Measurements from ENCODE around the gene IGF1R. TPM values are rescaled to one million over a fixed set of nuclear protein-coding genes. Genes with fewer than 3 reads are reported as not detected.

The IGF1R gene
- total RNA-seq, 4 donors from 2014 or later, result 51.5 to 146 (median 89.6) TPM

GRCh38 chr15:98684436-98684835 lies 36.1 kb downstream of the IGF1R start:
- peak overlapping the region in 2 of 3 donors; percentile 68 to 85 for H3K27ac ChIP-seq
- DNase-seq, result no peak
- H3K4me3 ChIP-seq (replicated peaks in 1 of 3), result no peak overlapping the region
- H3K36me3 ChIP-seq, result no peaks in the 10 kb centered on the region
- WGBS, 2 donors, result 68 to 69% methylated on average over 4 of the region's 4 CpGs
- no peaks in the 10 kb centered on the region for H3K9me3 ChIP-seq
- intact Hi-C loops (cut with DNase I), result no loop called here
- H3K27me3 ChIP-seq, result no peaks in the 10 kb centered on the region
- peaks cover 55 to 74% of the 10 kb centered on the region in 2 donors for H3K4me1 ChIP-seq
- TF ChIP-seq POLR2A (IDR thresholded peaks at IDR 0.05), result no peak
- no peak for TF ChIP-seq CTCF (IDR thresholded peaks at IDR 0.05)

- WGBS, 2 donors, result 88% methylated on average over 5 of the region's 5 CpGs
- H3K27ac ChIP-seq, result no peak overlapping the region
- intact Hi-C loops (cut with DNase I), result no loop called here
- no peak for DNase-seq
- peaks cover 53 to 81% of the 10 kb centered on the region in 2 donors for H3K4me1 ChIP-seq
- H3K9me3 ChIP-seq, result no peaks in the 10 kb centered on the region
- no peak overlapping the region for H3K4me3 ChIP-seq (replicated peaks in 1 of 3)
- no peaks in the 10 kb centered on the region for H3K36me3 ChIP-seq
- no peaks in the 10 kb centered on the region for H3K27me3 ChIP-seq
- TF ChIP-seq CTCF (IDR thresholded peaks at IDR 0.05) (no peak), POLR2A (IDR thresholded peaks at IDR 0.05) (no peak)
These were observed 36.7 kb downstream of the IGF1R start for GRCh38 chr15:98684995-98685525.

- no peak for DNase-seq
- intact Hi-C loops (cut with DNase I), result no loop called here
- Histone ChIP-seq H3K9me3 (no peaks in the 10 kb centered on the region), H3K4me3 (replicated peaks in 1 of 3) (no peak overlapping the region), H3K27me3 (no peaks in the 10 kb centered on the region), H3K36me3 (no peaks in the 10 kb centered on the region), H3K4me1 (peaks cover 64 to 91% of the 10 kb centered on the region in 2 donors), H3K27ac (no peak overlapping the region)
- 89 to 92% methylated on average over 5 of the region's 5 CpGs for WGBS, 2 donors
- TF ChIP-seq POLR2A (IDR thresholded peaks at IDR 0.05), result no peak
- TF ChIP-seq CTCF (IDR thresholded peaks at IDR 0.05), result no peak
These were observed 38.6 kb downstream of the IGF1R start for GRCh38 chr15:98686983-98687382.

- 83 to 93% methylated on average over 5 of the region's 5 CpGs for WGBS, 2 donors
- intact Hi-C loops (cut with DNase I), result no loop called here
These were observed 41.1 kb downstream of the IGF1R start for GRCh38 chr15:98689431-98689861.

More at GRCh38 chr15:98689431-98689861, 41.1 kb downstream of the IGF1R start:
- no peak for DNase-seq
- TF ChIP-seq CTCF (IDR thresholded peaks at IDR 0.05) (no peak), POLR2A (IDR thresholded peaks at IDR 0.05) (no peak)
- no peak overlapping the region for H3K4me3 ChIP-seq (replicated peaks in 1 of 3)
- no peaks in the 10 kb centered on the region for H3K9me3 ChIP-seq
- H3K27me3 ChIP-seq, result no peaks in the 10 kb centered on the region
- H3K36me3 ChIP-seq, result no peaks in the 10 kb centered on the region
- H3K27ac ChIP-seq, result no peak overlapping the region
- H3K4me1 ChIP-seq, result peaks cover 59 to 90% of the 10 kb centered on the region in 2 donors
